ENCODE measurements around the gene SETBP1.
A peak's percentile ranks its signal among the peaks of the same experiment; 100 is the strongest.

The SETBP1 gene

GRCh38 chr18:44816050-44816449 lies 135.4 kb downstream of the SETBP1 start:
- H3K56ac ChIP-seq (ENCODE audit: low read length): no peak overlapping the region
- H2AK5ac ChIP-seq (ENCODE audit: low read length): no peak overlapping the region
- no CpG with 5 or more reads among the region's 3 CpGs for WGBS (ENCODE audit: extremely low coverage, insufficient coverage, low lambda C conversion rate)
- H3K9ac ChIP-seq (ENCODE audit: low read length): no peak overlapping the region
- H3K36me3 ChIP-seq (ENCODE audit: control insufficient read depth, insufficient read depth, low read length): no peaks in the 10 kb centered on the region
- H3K4me3 ChIP-seq (ENCODE audit: low read length): no peak overlapping the region
- no peak overlapping the region for H3K27ac ChIP-seq (ENCODE audit: low read depth, low read length)
- H2BK15ac ChIP-seq (replicated peaks; ENCODE audit: low read depth): no peak overlapping the region
- H3K4ac ChIP-seq (ENCODE audit: low read depth, low read length): no peak overlapping the region
- no peak overlapping the region for H3K23ac ChIP-seq (ENCODE audit: low read length)
- no peak overlapping the region for H2BK120ac ChIP-seq (ENCODE audit: low read depth, low read length)
- DNase-seq: no peak
- H3K4me1 ChIP-seq (ENCODE audit: control insufficient read depth, low read depth, low read length): peaks cover 4% of the 10 kb centered on the region
- no peak overlapping the region for H4K5ac ChIP-seq (ENCODE audit: low read length)
- H4K8ac ChIP-seq (ENCODE audit: low read depth, low read length): no peak overlapping the region
- H3K4me2 ChIP-seq (ENCODE audit: low read length): no peak overlapping the region
- no peak overlapping the region for H3K18ac ChIP-seq (ENCODE audit: low read length)
- no peak overlapping the region for H2BK5ac ChIP-seq (ENCODE audit: low read length)
- no peaks in the 10 kb centered on the region for H3K79me1 ChIP-seq (ENCODE audit: low read length)
- no peaks in the 10 kb centered on the region for H3K27me3 ChIP-seq (ENCODE audit: insufficient read depth, low read length, poor library complexity)
- no peaks in the 10 kb centered on the region for H3K79me2 ChIP-seq (ENCODE audit: control insufficient read depth, insufficient read depth, low read length)

- H4K8ac ChIP-seq (ENCODE audit: low read depth, low read length): no peak overlapping the region
- H3K36me3 ChIP-seq (ENCODE audit: control insufficient read depth, insufficient read depth, low read length): no peaks in the 10 kb centered on the region
- no peak for DNase-seq
- H4K5ac ChIP-seq (ENCODE audit: low read length): no peak overlapping the region
- no peak overlapping the region for H2BK5ac ChIP-seq (ENCODE audit: low read length)
- H2BK120ac ChIP-seq (ENCODE audit: low read depth, low read length): no peak overlapping the region
- H3K79me2 ChIP-seq (ENCODE audit: control insufficient read depth, insufficient read depth, low read length): no peaks in the 10 kb centered on the region
- H3K4me1 ChIP-seq (ENCODE audit: control insufficient read depth, low read depth, low read length): peaks cover 4% of the 10 kb centered on the region
- no peak overlapping the region for H3K56ac ChIP-seq (ENCODE audit: low read length)
- H3K9ac ChIP-seq (ENCODE audit: low read length): no peak overlapping the region
- H3K4ac ChIP-seq (ENCODE audit: low read depth, low read length): no peak overlapping the region
- WGBS (ENCODE audit: extremely low coverage, insufficient coverage, low lambda C conversion rate): no CpG with 5 or more reads among the region's 6 CpGs
- H3K27me3 ChIP-seq (ENCODE audit: insufficient read depth, low read length, poor library complexity): no peaks in the 10 kb centered on the region
- H3K79me1 ChIP-seq (ENCODE audit: low read length): no peaks in the 10 kb centered on the region
- no peak overlapping the region for H3K23ac ChIP-seq (ENCODE audit: low read length)
- no peak overlapping the region for H3K4me2 ChIP-seq (ENCODE audit: low read length)
- H3K4me3 ChIP-seq (ENCODE audit: low read length): no peak overlapping the region
- no peak overlapping the region for H2AK5ac ChIP-seq (ENCODE audit: low read length)
- H3K27ac ChIP-seq (ENCODE audit: low read depth, low read length): no peak overlapping the region
- no peak overlapping the region for H2BK15ac ChIP-seq (replicated peaks; ENCODE audit: low read depth)
- no peak overlapping the region for H3K18ac ChIP-seq (ENCODE audit: low read length)
Observed at GRCh38 chr18:44816477-44816876, 135.8 kb downstream of the SETBP1 start.

- no peaks in the 10 kb centered on the region for H3K79me2 ChIP-seq (ENCODE audit: control insufficient read depth, insufficient read depth, low read length)
- no peak overlapping the region for H2AK5ac ChIP-seq (ENCODE audit: low read length)
- no peak overlapping the region for H2BK120ac ChIP-seq (ENCODE audit: low read depth, low read length)
- no peak overlapping the region for H3K9ac ChIP-seq (ENCODE audit: low read length)
- H3K56ac ChIP-seq (ENCODE audit: low read length): no peak overlapping the region
- DNase-seq: no peak
- H4K5ac ChIP-seq (ENCODE audit: low read length): no peak overlapping the region
- no peak overlapping the region for H3K4me2 ChIP-seq (ENCODE audit: low read length)
- no peak overlapping the region for H4K8ac ChIP-seq (ENCODE audit: low read depth, low read length)
- H3K36me3 ChIP-seq (ENCODE audit: control insufficient read depth, insufficient read depth, low read length): no peaks in the 10 kb centered on the region
- no peak overlapping the region for H3K4me3 ChIP-seq (ENCODE audit: low read length)
- no peaks in the 10 kb centered on the region for H3K79me1 ChIP-seq (ENCODE audit: low read length)
- no peak overlapping the region for H3K23ac ChIP-seq (ENCODE audit: low read length)
- no peak overlapping the region for H2BK5ac ChIP-seq (ENCODE audit: low read length)
- peaks cover 4% of the 10 kb centered on the region for H3K4me1 ChIP-seq (ENCODE audit: control insufficient read depth, low read depth, low read length)
- H3K27ac ChIP-seq (ENCODE audit: low read depth, low read length): no peak overlapping the region
- H3K4ac ChIP-seq (ENCODE audit: low read depth, low read length): no peak overlapping the region
- no CpG with 5 or more reads among the region's 10 CpGs for WGBS (ENCODE audit: extremely low coverage, insufficient coverage, low lambda C conversion rate)
- no peak overlapping the region for H2BK15ac ChIP-seq (replicated peaks; ENCODE audit: low read depth)
- no peaks in the 10 kb centered on the region for H3K27me3 ChIP-seq (ENCODE audit: insufficient read depth, low read length, poor library complexity)
- H3K18ac ChIP-seq (ENCODE audit: low read length): no peak overlapping the region
Observed at GRCh38 chr18:44817831-44818473, 137.3 kb downstream of the SETBP1 start.

GRCh38 chr18:44818668-44819403 lies 138.1 kb downstream of the SETBP1 start:
- Histone ChIP-seq H2AK5ac (ENCODE audit: low read length) (no peak overlapping the region), H3K18ac (ENCODE audit: low read length) (no peak overlapping the region), H3K36me3 (ENCODE audit: control insufficient read depth, insufficient read depth, low read length) (no peaks in the 10 kb centered on the region), H3K27me3 (ENCODE audit: insufficient read depth, low read length, poor library complexity) (no peaks in the 10 kb centered on the region), H3K56ac (ENCODE audit: low read length) (no peak overlapping the region), H3K9ac (ENCODE audit: low read length) (no peak overlapping the region), H2BK120ac (ENCODE audit: low read depth, low read length) (no peak overlapping the region), H2BK15ac (replicated peaks; ENCODE audit: low read depth) (no peak overlapping the region), H3K4ac (ENCODE audit: low read depth, low read length) (no peak overlapping the region), H3K27ac (ENCODE audit: low read depth, low read length) (no peak overlapping the region), H3K4me2 (ENCODE audit: low read length) (no peak overlapping the region), H4K5ac (ENCODE audit: low read length) (no peak overlapping the region), H3K79me2 (ENCODE audit: control insufficient read depth, insufficient read depth, low read length) (no peaks in the 10 kb centered on the region), H2BK5ac (ENCODE audit: low read length) (no peak overlapping the region), H3K79me1 (ENCODE audit: low read length) (no peaks in the 10 kb centered on the region), H4K8ac (ENCODE audit: low read depth, low read length) (no peak overlapping the region), H3K4me3 (ENCODE audit: low read length) (no peak overlapping the region), H3K4me1 (ENCODE audit: control insufficient read depth, low read depth, low read length) (peaks cover 4% of the 10 kb centered on the region), H3K23ac (ENCODE audit: low read length) (no peak overlapping the region)
- 100% methylated on average over 2 of the region's 7 CpGs for WGBS (ENCODE audit: extremely low coverage, insufficient coverage, low lambda C conversion rate)
- DNase-seq: no peak

- no peak overlapping the region for H3K4me3 ChIP-seq (ENCODE audit: low read length)
- no peaks in the 10 kb centered on the region for H3K79me2 ChIP-seq (ENCODE audit: control insufficient read depth, insufficient read depth, low read length)
- no peaks in the 10 kb centered on the region for H3K27me3 ChIP-seq (ENCODE audit: insufficient read depth, low read length, poor library complexity)
- no peak overlapping the region for H3K9ac ChIP-seq (ENCODE audit: low read length)
- H2BK120ac ChIP-seq (ENCODE audit: low read depth, low read length): no peak overlapping the region
- WGBS (ENCODE audit: extremely low coverage, insufficient coverage, low lambda C conversion rate): no CpG with 5 or more reads among the region's 6 CpGs
- H3K4me2 ChIP-seq (ENCODE audit: low read length): no peak overlapping the region
- DNase-seq: peak; percentile 43
- no peak overlapping the region for H3K27ac ChIP-seq (ENCODE audit: low read depth, low read length)
- no peak overlapping the region for H3K23ac ChIP-seq (ENCODE audit: low read length)
- H4K8ac ChIP-seq (ENCODE audit: low read depth, low read length): no peak overlapping the region
- H3K4me1 ChIP-seq (ENCODE audit: control insufficient read depth, low read depth, low read length): peaks cover 4% of the 10 kb centered on the region
- H2BK15ac ChIP-seq (replicated peaks; ENCODE audit: low read depth): no peak overlapping the region
- no peak overlapping the region for H2BK5ac ChIP-seq (ENCODE audit: low read length)
- no peak overlapping the region for H3K4ac ChIP-seq (ENCODE audit: low read depth, low read length)
- H4K5ac ChIP-seq (ENCODE audit: low read length): no peak overlapping the region
- no peak overlapping the region for H3K18ac ChIP-seq (ENCODE audit: low read length)
- no peak overlapping the region for H3K56ac ChIP-seq (ENCODE audit: low read length)
- no peaks in the 10 kb centered on the region for H3K36me3 ChIP-seq (ENCODE audit: control insufficient read depth, insufficient read depth, low read length)
- no peaks in the 10 kb centered on the region for H3K79me1 ChIP-seq (ENCODE audit: low read length)
- no peak overlapping the region for H2AK5ac ChIP-seq (ENCODE audit: low read length)
Observed at GRCh38 chr18:44819944-44820510, 139.3 kb downstream of the SETBP1 start.

Measured in mesendoderm (in vitro differentiated cells).